SU-DHL-6 (cell line): ENCODE results near the gene SETD1B.

ENCODE experiments used
- H2AFZ ChIP-seq: fragments of 200-600 bp; sonication (generic); 2 replicates; pipeline ENCODE4 v1.6.1; 2014; ENCODE audit warnings: low read depth, mild to moderate bottlenecking, moderate library complexity, mixed read lengths, antibody characterized with exemption, low read length; ENCODE audit not compliant: severe bottlenecking
- H3F3A ChIP-seq: fragments of 200-600 bp; shearing (Covaris generic); 2 replicates; pipeline ENCODE4 v1.6.0; 2016; ENCODE audit warnings: antibody characterized with exemption, mild to moderate bottlenecking; ENCODE audit not compliant: insufficient read depth
- H3K27ac ChIP-seq: fragments of 200-600 bp; sonication (generic); 2 replicates; pipeline ENCODE4 v1.5.1; 2016; ENCODE audit warnings: low read depth, mild to moderate bottlenecking, low read length, moderate library complexity, mixed read lengths
- H3K27me3 ChIP-seq: fragments of 200-600 bp; sonication (generic), shearing (Covaris generic); 2 replicates; pipeline ENCODE4 v1.6.0; 2014; ENCODE audit warnings: mild to moderate bottlenecking, low read length
- H3K36me3 ChIP-seq: fragments of 200-600 bp; sonication (generic); 2 replicates; pipeline ENCODE4 v1.6.1; 2014; ENCODE audit warnings: mild to moderate bottlenecking, low read length, mixed read lengths
- H3K4me2 ChIP-seq: fragments of 300-600, 200-600 bp; shearing (Covaris generic), sonication (generic); 2 replicates; pipeline ENCODE4 v1.6.0; 2014; ENCODE audit warnings: low read length, low read depth, mild to moderate bottlenecking; ENCODE audit not compliant: poor library complexity, severe bottlenecking
- H3K4me3 ChIP-seq: fragments of 200-600 bp; sonication (generic); 2 replicates; pipeline ENCODE4 v1.5.1; 2014; ENCODE audit warnings: antibody characterized with exemption, low read length, mild to moderate bottlenecking, mixed read lengths; ENCODE audit not compliant: insufficient read depth, poor library complexity, severe bottlenecking
- H3K79me2 ChIP-seq: fragments of 200-600 bp; sonication (generic); 2 replicates; pipeline ENCODE4 v1.6.1; 2014; ENCODE audit warnings: mild to moderate bottlenecking, low read length, moderate library complexity; ENCODE audit not compliant: insufficient read depth
- H3K9ac ChIP-seq: fragments of 200-600 bp; sonication (generic); 2 replicates; pipeline ENCODE4 v1.7.0; 2014; ENCODE audit warnings: mild to moderate bottlenecking, low read length
- H3K9me2 ChIP-seq: fragments of 200-600 bp; sonication (generic); replicated peaks from 2 replicates; pipeline ENCODE4 v1.6.1; 2014; ENCODE audit warnings: low read length; ENCODE audit not compliant: insufficient read depth
- H3K9me3 ChIP-seq: fragments of 200-600 bp; sonication (generic); 2 replicates; pipeline ENCODE4 v1.6.1; 2014; ENCODE audit warnings: low read length, mixed read lengths; ENCODE audit not compliant: insufficient read depth
- H4K20me1 ChIP-seq: fragments of 200-600 bp; sonication (generic); 2 replicates; pipeline ENCODE4 v1.6.1; 2014; ENCODE audit warnings: low read depth, mild to moderate bottlenecking, antibody characterized with exemption, low read length, moderate library complexity, mixed read lengths
- EZH2phosphoT487 ChIP-seq: fragments of 200-600 bp; sonication (generic), shearing (Covaris generic); conservative IDR thresholded peaks from 2 replicates; pipeline ENCODE4 v1.6.1; 2018; ENCODE audit warnings: mild to moderate bottlenecking, antibody characterized with exemption, low read length, moderate library complexity, mixed read lengths
- TF ChIP-seq, protein P1 (sequence below): fragments of 200-600 bp; sonication (generic); IDR thresholded peaks from one replicate; pipeline ENCODE4 v1.5.1; 2017; ENCODE audit warnings: antibody characterized with exemption, mild to moderate bottlenecking, low read length, moderate library complexity; ENCODE audit not compliant: insufficient read depth, poor library complexity, severe bottlenecking

SETD1B gene

DNA sequence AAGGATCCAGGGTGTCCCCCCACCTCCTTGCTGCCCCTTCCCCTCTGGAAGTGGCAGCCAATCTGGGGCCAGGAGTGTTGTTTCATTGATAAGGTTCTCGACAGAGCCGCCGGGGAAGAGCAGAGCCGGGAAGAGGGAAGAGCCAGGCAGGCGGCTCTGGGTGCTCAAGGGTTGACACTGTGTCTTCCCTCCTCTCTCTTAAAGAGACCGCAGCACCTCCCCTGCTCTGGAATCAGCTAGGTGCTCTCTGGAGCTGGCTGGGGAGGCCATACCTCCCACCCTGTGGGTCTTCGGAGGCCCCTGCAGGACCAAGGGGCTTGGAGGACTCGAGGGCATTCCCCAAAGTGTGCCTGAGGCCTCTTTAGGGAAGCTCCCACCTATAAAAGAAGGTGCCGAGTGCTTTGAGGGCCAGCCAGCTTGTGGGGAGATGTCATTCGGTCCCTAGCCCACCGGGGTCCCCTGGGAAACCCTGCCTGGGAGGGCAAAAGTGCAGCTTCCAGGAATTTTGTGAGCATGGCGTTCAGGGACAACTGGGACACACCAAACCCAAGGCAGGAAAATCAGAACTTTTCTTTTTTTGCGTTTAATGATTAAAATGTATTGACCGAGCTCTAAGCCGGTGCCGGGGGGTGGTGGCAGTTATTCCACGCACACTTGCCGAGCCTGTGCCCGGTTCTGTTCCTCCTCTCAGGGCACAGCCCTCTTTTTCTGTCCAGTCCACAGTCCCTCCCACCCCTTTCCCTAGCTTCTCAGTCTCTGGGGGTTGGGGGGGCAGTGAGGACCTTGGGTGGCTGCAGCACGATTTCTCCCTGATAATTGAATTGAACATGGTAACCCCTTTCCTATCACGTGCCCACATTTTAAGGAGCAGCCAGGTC is 3.0 kb downstream of the SETD1B start:
- no peaks in the 10 kb centered on the region for H3K9me3 ChIP-seq
- no peaks in the 10 kb centered on the region for H3K9me2 ChIP-seq
- peaks cover 42% of the 10 kb centered on the region for H3K79me2 ChIP-seq
- H2AFZ ChIP-seq: no peak overlapping the region
- peak overlapping the region; percentile 63 for H3K4me3 ChIP-seq
- peak overlapping the region; percentile 96 for H3K4me2 ChIP-seq
- H3K9ac ChIP-seq: peak overlapping the region; percentile 77
- no peaks in the 10 kb centered on the region for H4K20me1 ChIP-seq
- H3K27me3 ChIP-seq: no peaks in the 10 kb centered on the region
- H3K36me3 ChIP-seq: no peaks in the 10 kb centered on the region
- H3F3A ChIP-seq: peaks cover 35% of the 10 kb centered on the region
- TF ChIP-seq, protein P1, sequence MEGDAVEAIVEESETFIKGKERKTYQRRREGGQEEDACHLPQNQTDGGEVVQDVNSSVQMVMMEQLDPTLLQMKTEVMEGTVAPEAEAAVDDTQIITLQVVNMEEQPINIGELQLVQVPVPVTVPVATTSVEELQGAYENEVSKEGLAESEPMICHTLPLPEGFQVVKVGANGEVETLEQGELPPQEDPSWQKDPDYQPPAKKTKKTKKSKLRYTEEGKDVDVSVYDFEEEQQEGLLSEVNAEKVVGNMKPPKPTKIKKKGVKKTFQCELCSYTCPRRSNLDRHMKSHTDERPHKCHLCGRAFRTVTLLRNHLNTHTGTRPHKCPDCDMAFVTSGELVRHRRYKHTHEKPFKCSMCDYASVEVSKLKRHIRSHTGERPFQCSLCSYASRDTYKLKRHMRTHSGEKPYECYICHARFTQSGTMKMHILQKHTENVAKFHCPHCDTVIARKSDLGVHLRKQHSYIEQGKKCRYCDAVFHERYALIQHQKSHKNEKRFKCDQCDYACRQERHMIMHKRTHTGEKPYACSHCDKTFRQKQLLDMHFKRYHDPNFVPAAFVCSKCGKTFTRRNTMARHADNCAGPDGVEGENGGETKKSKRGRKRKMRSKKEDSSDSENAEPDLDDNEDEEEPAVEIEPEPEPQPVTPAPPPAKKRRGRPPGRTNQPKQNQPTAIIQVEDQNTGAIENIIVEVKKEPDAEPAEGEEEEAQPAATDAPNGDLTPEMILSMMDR: no peak
- H3K27ac ChIP-seq: peak overlapping the region; percentile 97

DNA sequence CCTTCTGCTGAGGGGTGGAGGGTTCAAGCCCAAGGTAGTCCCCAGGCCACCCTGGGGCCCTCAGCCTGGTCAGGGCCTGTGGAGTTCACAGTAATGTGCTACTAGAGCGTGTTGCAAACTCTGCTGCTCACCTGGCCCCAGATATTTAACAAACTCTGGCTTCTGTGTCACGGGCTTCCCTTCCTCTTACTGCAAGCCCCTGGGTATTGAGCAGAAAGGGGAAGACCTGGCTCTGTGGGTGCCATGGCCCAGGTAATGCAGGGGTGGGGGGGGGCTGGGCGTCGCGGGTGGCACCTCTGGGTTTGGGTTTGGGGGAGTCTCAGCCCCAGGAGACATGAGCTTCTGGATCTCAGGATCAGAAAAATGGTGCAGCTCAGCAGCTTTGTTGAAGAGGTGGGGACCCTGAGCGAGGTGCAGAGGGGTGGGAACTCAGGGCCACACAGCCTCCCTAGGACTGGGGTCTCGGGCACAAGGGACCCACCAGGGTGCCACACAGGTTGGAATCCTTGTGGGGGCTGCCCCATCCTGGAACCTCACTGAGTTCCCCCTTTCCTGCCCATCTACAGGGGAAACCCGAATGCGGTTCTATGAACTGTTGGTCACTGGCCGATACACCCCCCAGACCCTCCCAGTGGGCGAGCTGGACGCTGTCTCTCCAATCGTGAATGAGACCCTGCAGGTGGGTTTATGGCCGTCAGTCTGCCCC is 4.0 kb downstream of the SETD1B start:
- H3K4me2 ChIP-seq: no peak overlapping the region
- no peaks in the 10 kb centered on the region for H4K20me1 ChIP-seq
- no peaks in the 10 kb centered on the region for H3K27me3 ChIP-seq
- H3K9me3 ChIP-seq: no peaks in the 10 kb centered on the region
- H3K79me2 ChIP-seq: peaks cover 45% of the 10 kb centered on the region
- H3K4me3 ChIP-seq: no peak overlapping the region
- no peaks in the 10 kb centered on the region for H3K36me3 ChIP-seq
- TF ChIP-seq, protein P1: no peak
- no peak for TF ChIP-seq EZH2phosphoT487
- peaks cover 25% of the 10 kb centered on the region for H3F3A ChIP-seq
- H3K9me2 ChIP-seq: no peaks in the 10 kb centered on the region
- 0 out of 2 replicates have a peak overlapping the region, but pooled peaks have one; percentile 17 for H3K27ac ChIP-seq
- H2AFZ ChIP-seq: no peak overlapping the region
- H3K9ac ChIP-seq: no peak overlapping the region

DNA sequence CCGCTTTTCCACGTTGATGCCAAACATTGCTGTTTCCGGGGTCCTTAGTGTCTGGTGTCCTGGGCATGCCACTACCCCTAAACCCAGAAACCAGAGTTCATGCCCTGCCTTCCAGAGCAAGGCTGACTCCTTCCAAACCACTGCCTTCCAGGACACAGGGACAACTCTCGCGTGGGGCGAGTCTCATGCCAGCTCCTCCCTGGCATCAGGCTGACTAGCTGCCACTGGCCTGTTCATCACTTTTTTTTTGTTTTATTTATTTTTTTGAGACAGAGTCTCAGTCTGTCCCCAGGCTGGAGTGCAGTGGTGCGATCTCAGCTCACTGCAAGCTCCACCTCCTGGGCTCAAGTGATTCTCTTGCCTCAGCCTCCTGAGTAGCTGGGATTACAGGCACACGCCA is 4.8 kb downstream of the SETD1B start:
- Histone ChIP-seq H4K20me1 (no peaks in the 10 kb centered on the region), H3K9me3 (no peaks in the 10 kb centered on the region), H3K9ac (no peak overlapping the region), H2AFZ (no peak overlapping the region), H3K79me2 (peaks cover 53% of the 10 kb centered on the region), H3K36me3 (no peaks in the 10 kb centered on the region), H3F3A (peaks cover 17% of the 10 kb centered on the region), H3K27me3 (no peaks in the 10 kb centered on the region), H3K4me2 (no peak overlapping the region), H3K4me3 (no peak overlapping the region), H3K27ac (no peak overlapping the region), H3K9me2 (no peaks in the 10 kb centered on the region)
- TF ChIP-seq, protein P1: no peak
- TF ChIP-seq EZH2phosphoT487: no peak
